Adrenal gland (tissue), 5 donors: ENCODE measurements around the gene SARM1.

Experiments used
- CTCF ChIP-seq, 6 experiments: fragments of 450-650 bp in 4 of 6; fragments of 200-600 bp in 2 of 6; sonication (generic) in 1 of 6; IDR thresholded peaks; 1 replicate in 5 of 6; 2 replicates in 1 of 6; pipeline versions ENCODE4 v1.5.1 to v1.8.0; 2016 to 2021; ENCODE audit warnings: antibody characterized with exemption in 6 of 6, mild to moderate bottlenecking in 2 of 6, moderate library complexity in 1 of 6
- POLR2A ChIP-seq, 2 donors: fragments of 450-650 bp; IDR thresholded peaks; one replicate each; pipeline ENCODE4 v1.6.1; 2017; ENCODE audit warnings: antibody characterized with exemption in 2 of 2, mild to moderate bottlenecking in 2 of 2, moderate library complexity in 1 of 2
- donor health status: DM: no; HTN: no; CAD: no.

- TF ChIP-seq CTCF (IDR thresholded peaks at IDR 0.05) (no peak), POLR2A (IDR thresholded peaks at IDR 0.05) (no peak)
Observed at GRCh38 chr17:28385406-28385805, 13.9 kb downstream of the SARM1 start.
